Measurements from ENCODE around the gene SCNM1.

GRCh38 chr1:151213560-151213959 lies 47.6 kb downstream of the SCNM1 start:
- TF ChIP-seq CTCF (conservative IDR thresholded peaks at IDR 0.05; ENCODE audit: low read depth in 2 of 2) (no peak), REST (IDR thresholded peaks at IDR 0.05; ENCODE audit: unreplicated experiment) (no peak), EZH2 (IDR thresholded peaks at IDR 0.05; ENCODE audit: low read depth, unreplicated experiment) (no peak), CREB1 (CRISPR knock-in tag; IDR thresholded peaks at IDR 0.05; ENCODE audit: low read depth) (no peak), EZH2phosphoT487 (IDR thresholded peaks at IDR 0.05; ENCODE audit: unreplicated experiment) (no peak), POLR2AphosphoS5 (IDR thresholded peaks at IDR 0.05; ENCODE audit: low read depth) (no peak), JUNB (IDR thresholded peaks at IDR 0.05; ENCODE audit: unreplicated experiment) (no peak), ZNF331 (CRISPR knock-in tag; IDR thresholded peaks at IDR 0.05; ENCODE audit: low read depth) (no peak), ETS1 (IDR thresholded peaks at IDR 0.05) (no peak), NANOG (IDR thresholded peaks at IDR 0.05; ENCODE audit: borderline replicate concordance) (no peak), STAT1 (IDR thresholded peaks at IDR 0.05; ENCODE audit: unreplicated experiment) (no peak), ZNF114 (CRISPR knock-in tag; IDR thresholded peaks at IDR 0.05) (no peak), ZNF462 (CRISPR knock-in tag; IDR thresholded peaks at IDR 0.05) (no peak)

Measured in GM23338 (cell line).